ENCODE measurements around the gene GALK1.
"Not testable (repeated sequence)": the region's sequence is repeated elsewhere in the genome, so short reads cannot be mapped to it uniquely, and the experiment has no call there.

Gene GALK1

DNA sequence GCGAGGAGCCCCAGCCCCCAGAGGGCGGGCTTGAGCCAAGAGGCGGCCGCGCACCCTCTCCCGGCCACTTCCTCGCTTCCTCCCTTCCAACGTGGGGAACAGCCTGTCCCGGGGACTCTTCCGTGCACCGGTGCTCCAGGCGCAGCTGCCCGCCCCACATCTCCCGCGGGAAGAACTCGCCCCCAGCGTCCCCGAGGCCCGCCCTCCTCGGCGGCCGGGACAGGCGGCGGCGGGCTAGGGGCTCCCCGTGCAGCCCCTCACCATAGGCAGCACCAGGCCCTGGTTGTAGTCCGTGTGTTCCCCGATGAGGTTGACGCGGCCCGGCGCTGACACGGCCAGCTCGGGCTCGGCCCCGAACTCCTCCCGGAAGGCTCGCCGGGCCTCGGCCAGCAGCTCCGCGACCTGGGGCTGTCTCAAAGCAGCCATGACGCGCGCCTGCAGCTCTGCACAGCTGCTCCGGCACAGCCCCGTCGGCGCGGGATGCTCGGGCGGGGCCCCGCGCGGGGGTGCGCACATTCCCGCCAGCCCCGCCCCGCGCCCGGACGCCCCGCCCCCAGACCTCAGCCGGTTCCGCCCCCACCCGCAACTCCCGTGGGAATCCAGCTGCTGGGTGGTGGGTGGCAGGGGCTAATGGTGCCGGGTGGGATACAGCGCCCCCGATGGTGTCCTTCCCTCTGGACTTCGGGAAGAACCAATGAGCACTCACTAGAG is at the start of gene GALK1:
Gene GALK1, minus strand, starts transcription at position 482 of the 711 bp plus-strand sequence. Its CDS starts 56 bp downstream, at position 426.
- FAIRE-seq, result no peak
- DNase-seq (ENCODE audit: insufficient read length, low spot score), result peak; percentile 91

DNA sequence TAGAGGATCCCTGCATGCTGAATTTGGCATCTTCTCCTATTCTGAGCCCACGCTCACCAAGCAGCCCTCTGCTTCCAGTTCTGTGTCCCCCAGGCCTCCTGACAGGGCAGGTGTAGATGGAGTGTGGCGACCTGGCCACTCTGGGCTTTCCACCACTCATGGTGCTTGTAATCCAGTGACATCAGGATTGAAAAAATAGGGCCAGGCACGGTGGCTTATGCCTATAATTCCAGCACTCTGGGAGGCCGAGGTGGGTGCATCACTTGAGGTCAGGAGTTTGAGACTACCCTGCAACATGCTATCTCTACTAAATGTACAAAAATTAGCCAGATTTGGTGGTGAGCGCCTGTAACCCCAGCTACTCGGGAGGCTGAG is 49.0 kb upstream of the GALK1 start:
- FAIRE-seq (no peak), DNase-seq (ENCODE audit: insufficient read length, low spot score) (no peak)

GRCh38 chr17:75813081-75814020 is 48.4 kb upstream of the GALK1 start:
- DNase-seq (ENCODE audit: insufficient read length, low spot score) (no peak), FAIRE-seq (no peak)

GRCh38 chr17:75812096-75813013 is 47.4 kb upstream of the GALK1 start:
- DNase-seq (ENCODE audit: insufficient read length, low spot score), result no peak
- FAIRE-seq, result no peak

- DNase-seq (ENCODE audit: insufficient read length, low spot score), result no peak
- no peak for FAIRE-seq
These were observed 46.2 kb upstream of the GALK1 start for GRCh38 chr17:75811174-75811573.

DNA sequence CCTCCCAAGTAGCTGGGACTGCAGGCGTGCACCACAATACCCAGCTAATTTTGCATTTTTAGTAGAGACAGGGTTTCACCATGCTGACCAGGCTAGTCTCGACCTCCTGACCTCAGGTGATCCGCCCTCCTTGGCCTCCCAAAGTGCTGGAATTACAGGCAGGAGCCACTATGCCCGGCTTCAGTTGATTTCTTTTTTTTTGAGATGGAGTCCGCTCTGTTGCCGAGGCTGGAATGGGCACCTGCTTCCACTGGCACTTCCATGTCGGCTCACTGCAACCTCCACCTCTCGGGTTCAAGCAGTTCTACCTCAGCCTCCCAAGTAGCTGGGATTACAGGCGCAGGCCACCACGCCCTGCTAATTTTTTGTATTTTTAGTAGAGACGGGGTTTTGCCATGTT is 45.8 kb upstream of the GALK1 start:
- not testable (repeated sequence) for DNase-seq (ENCODE audit: insufficient read length, low spot score); FAIRE-seq

DNA sequence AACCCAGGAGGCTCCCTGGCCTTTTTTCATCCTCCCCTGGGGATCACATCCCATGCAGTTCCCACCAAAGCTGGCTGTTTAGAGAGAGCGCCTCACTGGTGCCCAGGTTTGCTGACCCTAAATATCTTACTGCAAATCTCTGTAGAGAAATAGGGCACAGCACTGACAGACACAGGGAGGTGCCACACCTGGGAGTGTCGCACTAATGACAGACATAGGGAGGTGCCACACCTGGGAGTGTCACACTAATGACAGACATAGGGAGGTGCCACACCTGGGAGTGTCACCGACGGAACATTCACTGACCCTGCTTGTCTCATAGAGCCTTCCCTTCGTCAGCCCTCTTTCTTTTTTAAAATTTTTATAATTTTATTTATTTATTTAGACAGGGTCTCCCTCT is 45.2 kb upstream of the GALK1 start:
- DNase-seq (ENCODE audit: insufficient read length, low spot score) (no peak), FAIRE-seq (no peak)

- FAIRE-seq, result no peak
- no peak for DNase-seq (ENCODE audit: insufficient read length, low spot score)
These were observed 44.7 kb upstream of the GALK1 start for GRCh38 chr17:75809631-75810111.

- DNase-seq (ENCODE audit: insufficient read length, low spot score), result no peak
- FAIRE-seq, result no peak
These were observed 44.1 kb upstream of the GALK1 start for GRCh38 chr17:75808905-75809621.

DNA sequence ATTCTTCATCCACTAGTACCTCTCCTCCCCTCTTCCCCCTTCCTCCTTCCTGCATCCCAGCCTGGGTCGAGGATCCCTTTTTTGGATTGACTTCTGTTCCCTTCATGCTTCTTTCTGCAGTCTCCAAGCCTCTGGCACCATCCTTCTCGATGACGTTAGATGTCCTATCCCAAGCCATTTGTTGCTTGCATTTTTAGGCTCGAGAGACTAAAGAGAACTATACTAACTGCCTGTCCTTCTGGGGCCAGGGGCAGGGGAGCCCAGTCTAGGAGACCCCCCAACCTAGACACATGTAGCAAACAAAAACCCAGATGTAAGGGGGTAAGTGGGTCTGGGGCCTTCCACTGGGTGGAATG is 43.5 kb upstream of the GALK1 start:
- FAIRE-seq (no peak), DNase-seq (ENCODE audit: insufficient read length, low spot score) (no peak)

GRCh38 chr17:75807861-75808260 is 42.9 kb upstream of the GALK1 start:
- FAIRE-seq (no peak), DNase-seq (ENCODE audit: insufficient read length, low spot score) (no peak)

- FAIRE-seq (no peak), DNase-seq (ENCODE audit: insufficient read length, low spot score) (no peak)
These were observed 42.0 kb upstream of the GALK1 start for GRCh38 chr17:75806822-75807500.

DNA sequence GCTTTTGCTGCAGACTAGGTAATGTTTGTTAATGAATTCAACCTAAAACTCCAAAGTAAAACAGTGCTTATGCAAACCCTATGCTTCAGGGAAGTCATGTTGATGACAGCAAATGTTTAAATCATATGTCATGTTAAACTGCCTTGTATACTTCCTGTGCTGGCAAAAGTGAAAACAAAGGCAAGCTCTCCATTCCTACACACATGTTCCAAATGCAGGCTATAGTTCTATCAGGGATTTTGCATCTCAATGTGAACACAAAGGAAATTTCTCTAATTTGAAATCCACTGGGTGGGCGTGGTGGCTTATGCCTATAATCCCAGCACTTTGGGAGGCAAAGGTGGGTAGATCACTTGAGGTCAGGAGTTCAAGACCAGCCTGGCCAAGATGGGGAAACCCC is 38.9 kb upstream of the GALK1 start:
- FAIRE-seq (no peak), DNase-seq (ENCODE audit: insufficient read length, low spot score) (no peak)

DNA sequence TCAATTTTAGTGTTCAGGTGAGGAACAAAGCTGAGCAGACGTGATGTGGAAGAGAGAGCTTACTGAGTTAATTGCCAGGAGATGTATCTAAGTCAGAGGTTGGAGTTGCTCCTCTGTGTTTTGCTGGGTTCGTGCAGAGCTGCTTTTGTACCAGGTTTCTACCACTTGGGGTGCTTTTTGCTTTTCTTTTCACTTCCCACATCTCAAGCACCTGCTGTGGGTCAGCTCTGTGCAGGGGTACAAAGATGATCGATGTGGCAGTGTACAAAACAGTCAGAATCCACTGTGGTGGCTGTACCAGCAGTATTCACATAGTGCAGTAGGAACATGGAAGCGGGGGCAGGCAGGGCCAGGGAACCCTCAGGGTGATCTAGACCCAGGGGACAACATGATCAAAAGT is 34.4 kb upstream of the GALK1 start:
- DNase-seq (ENCODE audit: insufficient read length, low spot score) (no peak), FAIRE-seq (no peak)

DNA sequence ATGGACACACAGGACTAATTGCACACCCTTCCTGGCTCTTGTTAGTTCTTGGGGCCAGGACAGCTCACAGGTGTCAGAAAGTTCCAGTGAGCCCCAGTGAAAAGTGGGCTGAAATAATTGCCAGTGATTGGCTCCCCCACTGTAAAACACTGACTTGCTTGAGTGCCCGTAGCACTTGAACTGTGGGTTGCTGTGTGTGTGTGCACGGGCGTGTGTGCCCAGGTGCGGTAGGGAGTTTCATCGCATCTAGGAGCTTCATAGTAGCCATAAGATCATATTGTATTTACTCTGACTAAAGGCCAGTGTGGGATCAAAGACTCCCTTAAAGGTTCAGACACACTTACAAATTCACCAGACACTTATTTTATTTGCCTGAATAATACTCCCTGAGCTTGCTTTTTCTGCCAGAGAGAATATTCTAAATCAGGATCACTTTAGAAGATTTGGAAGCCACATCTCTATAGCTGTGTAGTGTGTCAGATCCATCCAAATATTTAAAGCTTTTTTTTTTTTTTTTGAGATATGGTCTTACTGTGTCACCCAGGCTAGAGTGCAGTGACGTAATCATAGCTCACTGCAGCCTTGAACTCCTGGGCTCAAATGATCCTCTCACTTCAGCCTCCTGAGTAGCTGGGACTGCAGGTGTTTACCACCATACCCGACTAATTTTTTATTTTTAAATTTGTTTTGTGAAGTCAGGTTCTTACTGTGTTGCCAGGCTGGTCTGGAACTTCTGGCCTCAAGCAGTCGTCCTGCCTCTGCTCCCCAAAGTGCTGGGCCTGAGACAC is 31.0 kb upstream of the GALK1 start:
- no peak for DNase-seq (ENCODE audit: insufficient read length, low spot score)
- no peak for FAIRE-seq

GRCh38 chr17:75793460-75793859 is 28.5 kb upstream of the GALK1 start:
- FAIRE-seq (no peak), DNase-seq (ENCODE audit: insufficient read length, low spot score) (no peak)

- no peak for FAIRE-seq
- no peak for DNase-seq (ENCODE audit: insufficient read length, low spot score)
These were observed 26.3 kb upstream of the GALK1 start for GRCh38 chr17:75791254-75791653.

DNA sequence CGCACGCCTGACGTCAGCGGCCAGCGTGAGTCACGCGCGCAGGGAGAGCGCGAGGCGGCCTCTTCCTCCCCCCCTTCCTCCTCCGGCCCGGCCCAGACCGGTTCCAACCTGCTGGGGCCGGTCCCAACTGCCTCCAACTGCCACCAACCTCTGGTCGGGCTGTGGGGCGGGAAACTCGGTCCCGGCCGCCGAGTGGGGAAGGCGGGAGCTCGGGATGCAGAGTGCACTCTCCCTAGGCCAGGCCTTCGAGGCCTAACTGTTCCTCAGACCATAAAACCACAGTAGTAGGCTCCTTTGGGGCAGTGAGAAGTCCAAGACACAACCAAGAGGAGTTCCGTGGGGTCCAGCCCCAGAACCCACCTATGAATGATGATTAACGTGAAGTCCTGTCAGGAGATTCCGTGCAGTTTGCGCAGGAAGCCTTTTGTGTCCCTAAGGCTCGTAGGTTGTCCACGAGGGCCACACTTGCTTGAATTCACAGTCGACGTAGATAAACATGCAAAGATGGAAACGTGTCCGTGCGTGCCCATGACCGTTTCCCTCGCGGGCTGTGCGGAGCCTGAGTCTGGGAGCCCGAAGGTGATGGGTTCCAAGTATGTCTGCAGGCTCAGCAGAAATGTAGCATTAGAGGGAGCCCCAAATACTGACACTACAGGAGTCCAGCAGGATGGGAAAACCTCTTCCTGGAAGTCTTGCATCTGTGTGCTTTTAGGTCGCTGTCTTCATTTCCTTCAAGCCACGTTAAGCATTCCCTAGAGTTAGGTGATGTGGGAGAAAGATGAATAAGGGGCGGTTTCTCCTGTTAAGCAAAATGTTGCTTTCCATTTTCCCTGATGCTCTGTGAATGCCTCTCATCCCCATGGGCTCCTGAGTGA is 20.3 kb upstream of the GALK1 start:
- DNase-seq (ENCODE audit: insufficient read length, low spot score), result no peak
- FAIRE-seq, result peak; percentile 23

Data from GM19239 (cell line).